Dermis blood vessel endothelial cell (primary cell): ENCODE results near the gene ADD1. TPM values are rescaled to one million over a fixed set of nuclear protein-coding genes. Genes with fewer than 3 reads are reported as not detected.
A peak's percentile ranks its signal among the peaks of the same experiment; 100 is the strongest.
"Not testable (repeated sequence)": the region's sequence is repeated elsewhere in the genome, so short reads cannot be mapped to it uniquely, and the experiment has no call there.

Source experiments
- DNase-seq: peaks from one replicate; pipeline ENCODE4 v3.0.0; 2010
- total RNA-seq: library from RNA; depleted of rRNA; stranded (reverse); fragments of >200 nt; gene quantifications from 2 replicates; pipeline ENCODE4 v1.2.3, GENCODE V29; 2014

Gene ADD1
- total RNA-seq, 1 donor from 2014 or later, result 168 TPM

- DNase-seq, result no peak
These were observed 104.3 kb downstream of the ADD1 start for GRCh38 chr4:2947926-2948325.

GRCh38 chr4:2948895-2949781 lies 105.5 kb downstream of the ADD1 start:
- peak; percentile 60 for DNase-seq

- no peak for DNase-seq
These were observed 106.1 kb downstream of the ADD1 start for GRCh38 chr4:2949782-2950125.

GRCh38 chr4:2950221-2950989 lies 106.8 kb downstream of the ADD1 start:
- no peak for DNase-seq

GRCh38 chr4:2953496-2953895 lies 109.9 kb downstream of the ADD1 start:
- DNase-seq, result no peak

- DNase-seq, result no peak
These were observed 110.9 kb downstream of the ADD1 start for GRCh38 chr4:2954358-2955185.

- DNase-seq, result not testable (repeated sequence)
These were observed 111.8 kb downstream of the ADD1 start for GRCh38 chr4:2955186-2956044.

GRCh38 chr4:2958446-2958845 lies 114.8 kb downstream of the ADD1 start:
- peak; percentile 17 for DNase-seq

- not testable (repeated sequence) for DNase-seq
These were observed 116.8 kb downstream of the ADD1 start for GRCh38 chr4:2960450-2960849.

- no peak for DNase-seq
These were observed 117.8 kb downstream of the ADD1 start for GRCh38 chr4:2961421-2961810.

- DNase-seq, result peak; percentile 19
These were observed 118.3 kb downstream of the ADD1 start for GRCh38 chr4:2961811-2962441.

- peak; percentile 73 for DNase-seq
These were observed 119.0 kb downstream of the ADD1 start for GRCh38 chr4:2962614-2963174.

GRCh38 chr4:2963175-2963965 lies 119.7 kb downstream of the ADD1 start, which contains the start of the genes GRK4 and NOP14:
TSS of gene GRK4 (plus strand) at chr4:2963571. CDS start at chr4:2964071, 500 bp downstream.
TSS of gene NOP14 (minus strand) at chr4:2963406. CDS start at chr4:2963319, 87 bp downstream.
- DNase-seq, result peak; percentile 99

GRCh38 chr4:2963966-2964471 lies 120.4 kb downstream of the ADD1 start:
- DNase-seq, result peak; percentile 71

GRCh38 chr4:2964706-2965258 lies 121.1 kb downstream of the ADD1 start:
- no peak for DNase-seq

- no peak for DNase-seq
These were observed 121.6 kb downstream of the ADD1 start for GRCh38 chr4:2965262-2965661.

GRCh38 chr4:2968381-2968780 lies 124.7 kb downstream of the ADD1 start:
- DNase-seq, result peak; percentile 70

- no peak for DNase-seq
These were observed 127.6 kb downstream of the ADD1 start for GRCh38 chr4:2971275-2971674.
